SK-N-SH (cell line): Measurements from ENCODE around the gene MADD. TPM values are rescaled to one million over a fixed set of nuclear protein-coding genes. Genes with fewer than 3 reads are reported as not detected.

Source experiments
- CTCF ChIA-PET: fragments of 300-600, 350-600 bp; formaldehyde crosslinking; extraction: SDS; loops from one replicate; lab custom pipeline; 2021; lab: Yijun Ruan, JAX
- POLR2A ChIA-PET: fragments of 350-600 bp; sonication (Branson Sonifier 250); formaldehyde crosslinking; extraction: SDS; loops from one replicate; lab custom pipeline; 2020; ENCODE audit warnings: antibody characterized with exemption, inconsistent platforms; lab: Yijun Ruan, JAX
- DNase-seq: peaks from one replicate; pipeline ENCODE4 v3.0.0; 2012
- H2AFZ ChIP-seq: fragments of 200-600 bp; sonication (generic); 2 replicates; pipeline ENCODE4 v1.8.1; 2016; ENCODE audit warnings: antibody characterized with exemption, mild to moderate bottlenecking, low read depth
- H3F3A ChIP-seq: fragments of 200-600 bp; sonication (generic); replicated peaks from 2 replicates; pipeline ENCODE3; 2016; ENCODE audit warnings: antibody characterized with exemption, mild to moderate bottlenecking; ENCODE audit not compliant: insufficient read depth
- H3K27ac ChIP-seq, 2 experiments: fragments of 200-500 bp in 1 of 2; fragments of 200-600 bp in 1 of 2; sonication (Bioruptor generic) in 1 of 2; sonication (generic), shearing (Covaris generic) in 1 of 2; 2 replicates each; pipeline versions ENCODE4 v1.5.1 to v1.6.1; 2014 to 2016; ENCODE audit warnings: low read depth in 2 of 2, inconsistent platforms in 1 of 2, low read length in 1 of 2, mild to moderate bottlenecking in 1 of 2, mixed read lengths in 1 of 2
- H3K27me3 ChIP-seq: fragments of 200-600 bp; sonication (generic), shearing (Covaris generic); 2 replicates; pipeline ENCODE4 v1.6.1; 2016; ENCODE audit warnings: mixed run types; ENCODE audit not compliant: insufficient read depth
- H3K36me3 ChIP-seq, 2 experiments: fragments of 200-500 bp in 1 of 2; fragments of 200-600 bp in 1 of 2; sonication (Bioruptor generic) in 1 of 2; sonication (generic) in 1 of 2; replicated peaks in 1 of 2; 2 replicates each; pipeline versions ENCODE3 to v1.5.1; 2014 to 2016; ENCODE audit warnings: low read length in 1 of 2, mild to moderate bottlenecking in 1 of 2; ENCODE audit not compliant: insufficient read depth in 2 of 2, control insufficient read depth in 1 of 2
- H3K4me1 ChIP-seq, 2 experiments: fragments of 200-500 bp in 1 of 2; fragments of 200-600 bp in 1 of 2; sonication (Bioruptor generic) in 1 of 2; sonication (generic), shearing (Covaris generic) in 1 of 2; 2 replicates each; pipeline versions ENCODE4 v1.5.1 to v1.6.1; 2014 to 2016; ENCODE audit warnings: low read depth in 1 of 2, low read length in 1 of 2, mixed run types in 1 of 2; ENCODE audit not compliant: insufficient read depth in 2 of 2, control insufficient read depth in 1 of 2
- H3K4me2 ChIP-seq: fragments of 200-600 bp; sonication (generic), shearing (Covaris generic); 2 replicates; pipeline ENCODE4 v1.6.1; 2017; ENCODE audit warnings: mixed run types
- H3K4me3 ChIP-seq, 2 experiments: fragments of 200-500 bp in 1 of 2; fragments of 200-600 bp in 1 of 2; sonication (Bioruptor generic) in 1 of 2; sonication (generic), shearing (Covaris generic) in 1 of 2; 2 replicates each; pipeline versions ENCODE4 v1.5.1 to v1.8.1; 2014 to 2016; ENCODE audit warnings: low read depth in 2 of 2, inconsistent platforms in 1 of 2, low read length in 1 of 2, mild to moderate bottlenecking in 1 of 2, mixed read lengths in 1 of 2, moderate library complexity in 1 of 2
- H3K79me2 ChIP-seq: fragments of 200-600 bp; sonication (generic); 2 replicates; pipeline ENCODE4 v1.8.1; 2017; ENCODE audit warnings: mild to moderate bottlenecking; ENCODE audit not compliant: insufficient read depth
- H3K9ac ChIP-seq: fragments of 200-600 bp; sonication (generic); 2 replicates; pipeline ENCODE4 v1.6.1; 2017; ENCODE audit warnings: mixed run types
- H3K9me2 ChIP-seq: fragments of 200-600 bp; sonication (generic); 2 replicates; pipeline ENCODE4 v1.6.1; 2017; ENCODE audit warnings: mixed run types
- H3K9me3 ChIP-seq: fragments of 200-600 bp; sonication (generic); 2 replicates; pipeline ENCODE4 v1.6.1; 2017; ENCODE audit warnings: mixed run types, mild to moderate bottlenecking, moderate library complexity
- H4K20me1 ChIP-seq: fragments of 200-600 bp; sonication (generic); 2 replicates; pipeline ENCODE4 v1.6.1; 2017; ENCODE audit warnings: mild to moderate bottlenecking, mixed run types; ENCODE audit not compliant: insufficient read depth
- CHD2 ChIP-seq: fragments of 150-350 bp; IDR thresholded peaks from 2 replicates; pipeline ENCODE4 v1.6.1; 2018; ENCODE audit warnings: low read length; ENCODE audit not compliant: partially characterized antibody
- GABPA ChIP-seq: IDR thresholded peaks from 2 replicates; pipeline ENCODE4 v1.4.0; 2012; ENCODE audit warnings: low read depth, mild to moderate bottlenecking
- MAX ChIP-seq: IDR thresholded peaks from 2 replicates; pipeline ENCODE4 v1.4.0; 2012; ENCODE audit warnings: low read depth
- MXI1 ChIP-seq: IDR thresholded peaks from 2 replicates; pipeline ENCODE4 v1.6.1; 2012; ENCODE audit warnings: mild to moderate bottlenecking, low read depth, low read length, improper control_type of control experiment
- NFIC ChIP-seq: IDR thresholded peaks from 2 replicates; pipeline ENCODE4 v1.4.0; 2012; ENCODE audit warnings: borderline replicate concordance
- NRF1 ChIP-seq: IDR thresholded peaks from 2 replicates; pipeline ENCODE4 v1.6.1; 2012; ENCODE audit warnings: low read depth, mild to moderate bottlenecking, low read length
- PBX3 ChIP-seq: IDR thresholded peaks from 2 replicates; pipeline ENCODE4; 2012
- POLR2AphosphoS5 ChIP-seq: IDR thresholded peaks from 2 replicates; pipeline ENCODE4 v1.6.1; 2012; ENCODE audit warnings: low read depth, low read length
- RCOR1 ChIP-seq: fragments of 150-350 bp; IDR thresholded peaks from 2 replicates; pipeline ENCODE4 v1.6.1; 2017; ENCODE audit warnings: antibody characterized with exemption, low read length
- REST ChIP-seq: IDR thresholded peaks from 2 replicates; pipeline ENCODE4 v1.6.1; 2012; ENCODE audit warnings: mild to moderate bottlenecking, low read depth, low read length, moderate library complexity
- SIN3A ChIP-seq: IDR thresholded peaks from 2 replicates; pipeline ENCODE4 v1.6.1; 2012; ENCODE audit warnings: low read depth, mild to moderate bottlenecking, low read length, moderate library complexity, borderline replicate concordance
- TCF12 ChIP-seq: IDR thresholded peaks from 2 replicates; pipeline ENCODE4 v1.4.0; 2012
- ZBTB33 ChIP-seq: IDR thresholded peaks from 2 replicates; pipeline ENCODE4 v1.4.0; 2012; ENCODE audit warnings: low read depth, borderline replicate concordance
- WGBS: methylation state at CpG from one replicate; pipeline ENCODE4 v1.1.6; 2017; ENCODE audit warnings: low lambda C conversion rate; 5-methylcytosine and 5-hydroxymethylcytosine counted together
- polyA plus RNA-seq, 3 experiments: library from polyadenylated mRNA; depleted of rRNA; stranded (reverse); fragments of >200 nt; gene quantifications; 2 replicates each; pipeline ENCODE4 v1.2.3, GENCODE V29; 2012

Gene MADD
- polyA plus RNA-seq, 1 of the 3 experiments (the other 2 are of a cell fraction): 16.4 TPM

GRCh38 chr11:47340980-47341775 is 71.2 kb downstream of the MADD start:
- no peaks in the 10 kb centered on the region for H3K9me3 ChIP-seq
- ChIA-PET CTCF (interaction anchor here (1.0 to 2.1 kb wide), 4 partner anchors 11 to 82 kb away, joined by 3 to 4 read pairs (median 4); no protein-coding TSS in a partner anchor), POLR2A (no interaction called here)
- no peaks in the 10 kb centered on the region for H4K20me1 ChIP-seq
- H3K4me2 ChIP-seq: no peak overlapping the region
- WGBS: 64% methylated on average over 10 of the region's 18 CpGs
- H3F3A ChIP-seq: no peaks in the 10 kb centered on the region
- H3K36me3 ChIP-seq: no peaks in the 10 kb centered on the region
- H3K9ac ChIP-seq: no peak overlapping the region
- no peak overlapping the region for H2AFZ ChIP-seq
- H3K4me1 ChIP-seq: no peaks in the 10 kb centered on the region
- no peaks in the 10 kb centered on the region for H3K79me2 ChIP-seq
- H3K4me3 ChIP-seq: no peak overlapping the region
- no peak for TF ChIP-seq GABPA
- no peak for TF ChIP-seq CHD2
- no peak for TF ChIP-seq MAX
- no peak for TF ChIP-seq NFIC
- TF ChIP-seq SIN3A: no peak
- TF ChIP-seq POLR2AphosphoS5: no peak
- TF ChIP-seq NRF1: no peak
- TF ChIP-seq TCF12: no peak
- no peak for TF ChIP-seq MXI1
- TF ChIP-seq ZBTB33: no peak
- no peak for TF ChIP-seq PBX3
- TF ChIP-seq REST: no peak
- TF ChIP-seq RCOR1: no peak
- no peaks in the 10 kb centered on the region for H3K9me2 ChIP-seq
- no peaks in the 10 kb centered on the region for H3K27me3 ChIP-seq
- DNase-seq: no peak
- no peak overlapping the region for H3K27ac ChIP-seq
